ENCODE results near the gene PTGIS.

Gene PTGIS

GRCh38 chr20:49475292-49476015, 92.5 kb downstream of the PTGIS start:
- DNase-seq (ENCODE audit: low read depth, low spot score): no peak

DNA sequence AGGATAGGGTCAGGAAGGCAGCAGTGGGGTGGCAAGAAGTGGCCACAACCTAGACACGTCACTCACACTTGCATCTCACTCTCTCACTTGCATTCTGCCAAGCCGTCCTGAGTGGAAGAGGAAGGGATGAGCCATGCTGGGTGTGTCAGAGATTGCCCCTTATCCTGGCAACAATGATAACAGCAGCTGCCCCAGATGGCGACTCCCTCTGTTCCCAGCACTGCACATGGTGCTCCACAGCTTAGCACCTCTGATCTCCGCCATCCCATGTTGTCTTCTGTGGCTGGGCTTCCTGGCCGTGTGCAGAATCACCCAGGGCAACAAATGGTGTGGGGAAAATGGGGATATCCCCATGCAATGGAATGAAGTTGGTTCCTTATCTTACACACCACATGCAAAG, 96.5 kb downstream of the PTGIS start:
- no peak for DNase-seq (ENCODE audit: low read depth, low spot score)

DNA sequence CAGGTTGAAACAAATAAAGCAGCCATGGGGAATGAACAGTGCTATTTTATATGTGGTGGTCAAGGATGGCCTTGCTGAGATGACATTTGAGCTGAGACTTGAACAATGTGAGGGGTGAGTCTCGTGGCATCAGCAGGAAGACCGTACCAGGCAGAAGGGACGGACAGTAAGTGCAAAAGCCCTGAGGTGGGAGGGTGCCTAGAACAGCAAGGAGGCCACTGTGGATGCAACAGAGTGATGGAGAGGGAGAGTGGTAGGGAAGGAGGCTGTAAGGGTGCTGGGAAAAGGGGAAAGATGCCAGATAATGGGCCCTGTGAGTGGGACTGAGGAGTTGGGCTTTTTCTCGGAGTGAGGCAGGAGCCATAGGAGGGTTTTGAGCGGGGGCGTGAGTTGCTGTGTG, 97.0 kb downstream of the PTGIS start:
- DNase-seq (ENCODE audit: low read depth, low spot score): no peak

GRCh38 chr20:49469060-49469459, 98.9 kb downstream of the PTGIS start:
- no peak for DNase-seq (ENCODE audit: low read depth, low spot score)

GRCh38 chr20:49468412-49468811, 99.5 kb downstream of the PTGIS start:
- no peak for DNase-seq (ENCODE audit: low read depth, low spot score)

DNA sequence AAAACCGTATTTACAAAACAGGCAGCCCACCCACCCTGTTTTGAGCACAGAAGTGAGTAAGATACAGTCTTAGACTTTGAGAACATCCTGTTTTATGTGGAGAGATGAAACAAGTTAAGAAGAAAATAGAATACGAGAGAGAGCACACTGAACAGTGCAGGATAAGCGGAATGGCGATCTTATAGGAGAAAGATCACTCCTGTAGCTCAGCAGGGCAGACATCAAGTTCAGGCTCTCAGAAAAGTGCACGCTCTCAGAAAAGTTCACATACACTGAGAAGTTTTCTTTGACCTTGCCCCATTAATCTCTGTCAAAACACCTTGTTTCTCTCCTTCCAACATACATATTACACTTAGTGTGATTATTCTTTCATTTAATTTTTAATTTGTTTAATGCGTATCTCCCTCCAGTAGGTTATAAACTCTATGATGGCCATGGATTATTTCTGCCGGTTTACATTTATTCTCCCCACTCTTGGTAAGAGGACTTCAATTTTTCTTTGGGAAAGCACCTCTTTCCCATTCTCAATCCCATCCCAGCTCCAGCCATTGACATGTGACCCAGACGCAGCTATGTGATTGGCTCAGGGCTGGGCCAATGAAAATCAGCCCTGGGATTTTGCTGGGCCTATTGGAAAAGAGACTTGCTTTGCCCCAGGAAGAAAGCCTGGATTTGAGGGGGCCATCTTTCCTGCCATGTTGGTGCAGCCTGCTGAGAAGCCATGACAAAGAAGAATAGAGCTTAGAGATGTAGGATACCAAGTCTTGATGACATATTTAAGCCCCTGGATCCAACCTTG, 101.6 kb downstream of the PTGIS start:
- no peak for DNase-seq (ENCODE audit: low read depth, low spot score)

DNA sequence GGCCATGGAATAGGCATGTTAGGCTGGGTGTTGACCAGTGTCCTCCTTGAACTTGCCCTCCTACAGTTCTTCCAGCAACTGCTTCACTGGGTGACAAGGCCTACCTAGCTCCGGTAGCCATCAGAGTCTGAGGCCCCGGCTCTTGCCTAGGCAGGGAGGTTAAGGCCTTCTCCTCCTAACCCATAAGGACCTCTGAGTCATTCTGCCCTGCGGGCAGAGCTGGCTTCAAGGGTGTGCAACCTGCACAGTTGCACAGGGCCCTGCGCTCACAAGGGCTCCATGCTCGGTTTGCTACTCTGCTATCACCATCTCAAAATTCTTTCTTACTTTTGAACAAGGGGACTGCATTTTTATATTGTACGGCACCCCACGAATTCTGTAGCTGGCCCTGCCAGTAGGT, 103.4 kb downstream of the PTGIS start:
- no peak for DNase-seq (ENCODE audit: low read depth, low spot score)

DNA sequence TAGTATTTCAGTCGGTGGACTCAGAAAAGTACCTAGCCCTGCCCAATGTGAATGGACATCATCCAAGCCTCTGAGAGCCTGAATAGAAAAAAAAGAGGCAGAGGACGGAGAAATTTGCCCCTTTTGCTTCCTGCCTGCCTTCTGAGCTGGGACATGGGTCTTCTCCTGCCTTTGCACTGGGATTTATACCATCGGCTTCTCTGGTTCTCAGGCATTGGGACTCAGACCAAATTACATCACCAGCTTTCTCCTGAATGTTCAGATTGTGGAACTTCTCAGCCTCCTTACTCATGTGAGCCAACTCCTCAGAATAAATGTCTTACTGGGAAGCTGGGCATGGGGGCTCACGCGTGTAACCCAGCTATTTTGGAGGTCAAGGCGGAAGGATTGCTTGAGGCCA, 105.3 kb downstream of the PTGIS start:
- no peak for DNase-seq (ENCODE audit: low read depth, low spot score)

DNA sequence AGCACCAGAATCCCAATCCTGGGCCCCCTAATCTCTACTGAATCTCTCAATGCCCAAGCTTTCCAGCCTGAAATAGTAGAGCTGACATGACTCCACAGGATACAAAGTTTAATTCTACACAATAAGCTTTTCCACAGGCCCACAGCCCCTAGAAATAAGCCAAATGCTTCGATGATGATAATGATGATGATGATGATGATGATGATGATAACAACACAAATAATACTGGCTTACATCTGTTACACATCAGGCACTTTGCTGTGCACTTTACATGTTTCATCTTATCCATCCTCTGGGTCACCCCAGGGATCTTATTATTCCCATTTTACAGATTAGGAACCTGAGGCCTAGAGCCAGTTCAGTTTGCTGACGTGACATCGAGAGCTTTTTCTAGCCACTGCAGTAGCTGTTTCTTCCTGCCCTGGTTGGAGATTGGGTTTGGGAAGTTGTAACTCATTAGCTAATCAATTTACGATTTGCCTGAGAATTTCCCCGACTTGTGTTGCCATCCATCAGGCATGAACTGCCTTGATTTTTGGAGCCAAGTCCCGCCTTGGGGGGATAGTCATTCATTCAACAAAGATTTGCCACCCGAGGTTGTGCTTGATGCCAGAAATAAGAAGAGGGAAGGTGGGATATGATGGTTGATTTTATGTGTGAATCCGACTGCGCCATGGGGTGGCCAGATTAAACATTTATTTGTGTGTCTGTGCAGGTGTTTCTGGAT, 105.9 kb downstream of the PTGIS start:
- DNase-seq (ENCODE audit: low read depth, low spot score): no peak

DNA sequence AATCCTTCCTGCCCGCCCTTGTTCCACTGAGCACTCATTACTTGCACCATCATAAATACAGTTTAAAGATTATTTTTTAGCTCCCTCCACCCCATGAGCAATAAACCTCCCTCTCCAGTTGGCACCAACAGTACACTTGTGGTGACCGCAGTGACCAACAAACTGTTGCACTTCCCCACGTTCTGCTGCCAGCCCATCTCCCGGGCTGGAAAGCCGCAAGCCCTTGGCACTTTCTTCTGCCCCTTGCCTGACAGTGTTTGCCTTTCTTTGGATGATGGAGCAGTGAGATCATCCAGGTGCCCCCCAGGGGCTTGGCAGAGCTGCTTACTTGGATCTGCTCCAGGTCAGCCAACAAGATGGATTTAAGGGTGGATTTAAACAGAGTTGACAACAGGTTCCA, 107.0 kb downstream of the PTGIS start:
- DNase-seq (ENCODE audit: low read depth, low spot score): no peak

DNA sequence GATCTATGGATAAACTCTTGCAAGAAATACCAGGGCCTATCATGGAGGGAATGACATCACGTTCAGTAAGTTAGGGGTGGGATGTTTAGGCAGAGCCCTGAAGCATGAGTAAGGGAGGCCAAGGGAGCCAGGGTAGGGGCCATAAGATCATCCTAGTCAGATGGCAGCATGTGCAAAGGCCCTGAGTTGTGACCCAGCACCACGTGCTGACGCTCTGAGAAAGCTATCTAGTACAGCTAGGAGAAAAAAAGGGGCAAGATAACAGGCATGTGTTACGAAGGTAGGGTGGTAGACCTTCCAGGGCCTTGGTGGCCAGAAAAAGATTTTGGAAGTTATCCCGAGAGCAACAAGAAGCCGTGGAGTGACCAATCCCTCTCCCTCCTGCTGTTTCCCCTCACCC, 107.8 kb downstream of the PTGIS start:
- no peak for DNase-seq (ENCODE audit: low read depth, low spot score)

GRCh38 chr20:49459684-49460083, 108.3 kb downstream of the PTGIS start:
- no peak for DNase-seq (ENCODE audit: low read depth, low spot score)

- no peak for DNase-seq (ENCODE audit: low read depth, low spot score)
Measured at GRCh38 chr20:49457444-49457843, 110.5 kb downstream of the PTGIS start.

- no peak for DNase-seq (ENCODE audit: low read depth, low spot score)
Measured at GRCh38 chr20:49456646-49457045, 111.3 kb downstream of the PTGIS start.

GRCh38 chr20:49455691-49456090, 112.2 kb downstream of the PTGIS start:
- DNase-seq (ENCODE audit: low read depth, low spot score): no peak

Measured in activated naive CD8-positive, alpha-beta T cell treated with anti-CD3 and anti-CD28 coated beads, Interleukin-2, amount 50 U/mL, for 16 hours (primary cell).